Fibroblast of skin of back (primary cell): ENCODE results near the gene CCR9. TPM values are rescaled to one million over a fixed set of nuclear protein-coding genes. Genes with fewer than 3 reads are reported as not detected.
"Not testable (repeated sequence)": the region's sequence is repeated elsewhere in the genome, so short reads cannot be mapped to it uniquely, and the experiment has no call there.

Source experiments
- DNase-seq: peaks from one replicate; pipeline ENCODE4 v3.0.0-alpha.2; 2013
- polyA plus RNA-seq, 2 experiments: library from polyadenylated mRNA; unstranded; fragments of 120-200 nt; gene quantifications; one replicate each; pipeline ENCODE4 v1.2.1, GENCODE V29; 2013; ENCODE audit not compliant: insufficient read length in 2 of 2

Gene CCR9
- polyA plus RNA-seq (2013, experiment 1 of 2; ENCODE audit: insufficient read length) = not detected
- polyA plus RNA-seq (2013, experiment 2 of 2; ENCODE audit: insufficient read length) = not detected

- DNase-seq = no peak
Measured at GRCh38 chr3:45885979-45886705, at the start of gene CCR9. Gene CCR9, plus strand, starts transcription at chr3:45886543. Its CDS starts 8,391 bp downstream, at chr3:45894934.

DNA sequence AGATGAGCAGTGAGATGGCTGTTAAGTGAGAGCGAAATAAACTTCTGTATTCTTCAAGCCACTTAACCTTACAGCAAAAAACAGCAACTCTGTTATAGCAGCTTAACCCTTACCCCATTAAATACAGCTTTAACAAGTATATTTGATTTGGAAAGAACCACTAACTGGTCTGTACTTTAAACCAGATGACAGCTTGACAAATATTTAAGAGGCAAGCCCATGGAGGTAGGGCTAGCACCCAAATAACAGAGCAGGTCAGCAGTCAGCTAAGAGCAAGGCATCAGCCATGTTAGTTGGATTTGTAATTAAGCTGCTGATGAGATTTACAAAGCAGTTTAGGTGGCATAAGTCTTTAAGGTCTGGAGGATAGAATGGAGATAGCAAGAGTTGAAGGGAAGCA lies 47.9 kb upstream of the CCR9 start:
- no peak for DNase-seq

GRCh38 chr3:45841420-45841756 lies 45.0 kb upstream of the CCR9 start:
- DNase-seq = peak; percentile 18

GRCh38 chr3:45841757-45842491 lies 44.4 kb upstream of the CCR9 start, which contains the start of gene LZTFL1:
Gene LZTFL1, minus strand, starts transcription at chr3:45842119. Its CDS starts 128 bp downstream, at chr3:45841991.
- peak; percentile 97 for DNase-seq

- DNase-seq = no peak
Measured at GRCh38 chr3:45842851-45843625, 43.3 kb upstream of the CCR9 start.

- no peak for DNase-seq
Measured at GRCh38 chr3:45844616-45845015, 41.7 kb upstream of the CCR9 start.

DNA sequence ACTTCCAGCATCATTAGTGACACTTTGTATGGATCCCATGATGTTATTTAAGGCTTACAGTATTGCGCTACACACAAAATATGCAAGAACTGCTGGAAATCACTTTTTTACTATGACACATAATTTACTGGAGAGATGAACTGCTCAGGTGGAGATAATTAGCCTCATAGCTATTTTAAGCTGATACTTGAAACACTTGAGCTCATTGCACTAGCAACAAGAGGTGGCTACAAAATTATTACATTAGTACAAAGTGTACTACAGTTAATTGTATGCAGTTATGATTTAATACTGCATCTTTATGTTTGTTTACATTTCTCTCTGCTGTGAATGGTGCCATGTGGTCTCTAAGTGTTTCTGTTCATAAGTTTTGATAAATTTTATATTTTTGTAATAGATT lies 38.0 kb upstream of the CCR9 start:
- no peak for DNase-seq

GRCh38 chr3:45852828-45853227 lies 33.5 kb upstream of the CCR9 start:
- no peak for DNase-seq

- not testable (repeated sequence) for DNase-seq
Measured at GRCh38 chr3:45856323-45856722, 30.0 kb upstream of the CCR9 start.

DNA sequence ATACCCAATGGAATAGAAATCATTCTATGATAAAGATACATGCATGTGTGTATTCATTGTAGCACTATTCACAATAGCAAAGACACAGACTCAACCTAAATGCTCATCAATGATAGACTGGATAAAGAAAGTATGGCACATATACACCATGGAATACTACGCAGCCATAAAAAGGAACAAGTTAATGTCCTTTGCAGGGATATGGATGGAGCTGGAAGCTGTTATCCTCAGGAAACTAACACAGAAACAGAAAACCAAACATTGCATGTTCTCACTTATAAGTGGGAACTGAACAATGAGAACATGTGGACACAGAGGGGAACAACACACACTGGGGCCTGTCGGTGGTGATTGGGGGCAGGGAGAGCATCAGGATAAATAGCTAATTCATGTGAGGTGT lies 29.3 kb upstream of the CCR9 start:
- DNase-seq = not testable (repeated sequence)

GRCh38 chr3:45858809-45859543 lies 27.4 kb upstream of the CCR9 start:
- no peak for DNase-seq

DNA sequence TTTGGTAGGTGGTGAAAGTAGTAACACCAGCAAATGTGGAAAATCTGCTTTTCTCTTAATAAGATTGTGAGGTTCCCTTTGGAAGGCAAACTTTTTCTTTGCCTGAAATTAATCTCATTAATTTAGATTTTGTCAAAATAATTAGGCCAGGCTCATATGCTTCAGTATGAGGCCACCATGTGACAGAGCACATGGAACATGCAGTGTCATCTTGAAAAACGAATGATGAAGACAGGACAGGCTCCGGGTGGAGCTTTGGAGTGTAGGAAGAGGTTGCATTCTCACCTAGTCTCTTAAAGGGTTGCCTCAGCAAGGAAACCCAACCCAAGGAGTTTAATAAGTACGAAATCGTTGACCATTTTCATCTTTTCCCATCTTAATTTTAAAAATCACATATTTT lies 25.9 kb upstream of the CCR9 start:
- no peak for DNase-seq

- no peak for DNase-seq
Measured at GRCh38 chr3:45861043-45861719, 25.2 kb upstream of the CCR9 start.

DNA sequence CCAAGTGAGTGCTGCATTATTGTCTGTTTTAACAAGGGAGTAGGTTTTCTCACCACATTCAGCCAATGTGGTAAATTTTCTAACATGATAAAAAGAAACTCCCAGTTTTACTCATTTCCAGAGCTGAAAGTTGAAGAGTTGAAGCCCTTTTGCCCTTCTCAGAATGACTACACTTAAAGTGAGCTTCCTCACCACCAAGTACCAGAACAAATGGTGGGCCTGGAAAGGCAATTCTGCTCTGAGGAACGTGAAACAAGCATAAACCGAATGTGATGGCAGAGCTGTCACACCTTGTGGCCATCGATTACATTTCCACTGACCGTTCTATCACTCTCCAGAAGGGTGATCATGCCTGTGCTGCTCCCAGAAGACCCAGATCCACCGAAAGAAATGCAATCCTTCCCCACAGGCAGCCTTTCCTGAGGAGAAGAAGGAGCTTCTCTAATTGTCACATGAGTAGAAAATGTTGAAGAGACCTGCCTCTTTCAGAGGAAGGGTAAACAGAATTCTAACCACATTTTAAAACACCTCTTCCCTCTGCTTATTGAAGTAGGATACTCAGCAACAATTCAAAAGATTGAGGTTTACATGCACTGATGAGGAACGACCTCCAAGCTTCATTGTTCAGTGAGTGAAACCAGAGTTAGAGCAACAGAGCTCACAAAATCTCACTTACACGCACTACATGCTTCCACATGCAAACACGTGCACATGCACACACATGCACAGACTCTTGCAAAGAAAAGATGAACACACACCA lies 21.4 kb upstream of the CCR9 start:
- no peak for DNase-seq

DNA sequence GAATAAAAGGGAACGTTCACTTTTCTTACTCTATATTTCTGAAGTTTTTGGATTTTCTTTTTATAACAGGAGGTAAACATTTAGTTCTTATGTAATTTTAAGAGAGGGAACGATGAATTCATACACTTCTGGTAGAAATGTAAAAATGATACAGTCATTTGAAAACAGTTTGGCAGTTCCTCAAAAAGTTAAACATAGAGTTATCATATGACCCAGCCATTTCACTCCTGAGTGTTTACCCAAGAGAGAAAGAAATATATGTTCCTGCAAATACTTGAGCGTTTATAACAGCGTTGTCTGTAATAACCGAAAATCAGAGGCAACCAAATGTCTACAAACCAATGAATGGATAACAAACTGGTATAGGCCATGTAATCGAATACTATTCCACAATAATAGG lies 20.8 kb upstream of the CCR9 start:
- DNase-seq = no peak

- no peak for DNase-seq
Measured at GRCh38 chr3:45868213-45868612, 18.1 kb upstream of the CCR9 start.

- DNase-seq = no peak
Measured at GRCh38 chr3:45868650-45869049, 17.7 kb upstream of the CCR9 start.

GRCh38 chr3:45869638-45870037 lies 16.7 kb upstream of the CCR9 start:
- no peak for DNase-seq

DNA sequence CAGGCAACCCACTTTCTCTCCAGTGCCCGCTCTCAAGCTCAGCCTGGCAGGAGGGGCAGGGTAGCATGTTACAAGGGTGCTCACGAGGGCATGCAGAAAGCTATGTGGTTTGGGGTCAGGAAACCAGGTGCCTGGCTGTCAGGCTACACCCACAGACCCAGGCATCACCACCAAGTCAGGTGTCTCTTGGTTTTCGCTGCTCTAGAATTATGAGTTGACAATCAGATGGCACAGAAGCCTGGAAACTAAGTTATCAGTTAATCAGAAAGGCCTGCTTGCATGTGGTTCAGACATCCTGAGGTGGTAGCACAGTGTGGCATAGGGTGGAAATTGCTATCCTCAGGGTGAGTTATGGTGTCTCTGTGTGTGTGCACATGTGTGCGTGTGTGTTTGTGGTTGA lies 16.2 kb upstream of the CCR9 start:
- no peak for DNase-seq

DNA sequence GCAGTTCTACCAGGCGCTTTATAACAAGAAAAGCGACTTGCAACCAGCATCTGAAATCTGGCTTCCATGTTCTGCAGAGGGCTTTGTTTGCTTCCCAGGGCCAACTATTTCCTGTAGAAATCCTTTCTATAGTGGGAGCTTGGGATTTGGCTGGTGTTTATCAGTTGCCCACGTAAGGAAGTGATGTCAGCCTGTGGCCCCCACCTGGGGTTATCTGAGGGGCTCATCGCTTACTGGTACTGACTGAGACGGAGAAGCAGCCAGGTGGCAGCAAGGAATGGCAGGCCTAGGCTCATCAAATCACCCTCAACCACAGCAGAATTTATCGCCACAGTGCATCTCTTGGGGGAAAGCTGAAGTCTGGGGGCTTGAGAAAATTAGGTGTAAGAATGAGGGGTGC lies 14.6 kb upstream of the CCR9 start:
- DNase-seq = no peak

GRCh38 chr3:45872569-45872968 lies 13.8 kb upstream of the CCR9 start:
- DNase-seq = no peak
